Stimulated activated CD4-positive, alpha-beta T cell treated with anti-CD3 and anti-CD28 coated beads, Interleukin-2, amount 100 ng/mL, for 48 hours (primary cell): ENCODE results near the gene MYLIP.
"Not testable (repeated sequence)": the region's sequence is repeated elsewhere in the genome, so short reads cannot be mapped to it uniquely, and the experiment has no call there.

Experiments
- DNase-seq, 2 donors: peaks; one replicate each; pipeline ENCODE4 v3.0.0-alpha.2; 2020

MYLIP gene

GRCh38 chr6:16146028-16146427, 17.1 kb downstream of the MYLIP start:
- no peak for DNase-seq

- no peak for DNase-seq
These were observed 17.7 kb downstream of the MYLIP start for GRCh38 chr6:16146527-16146955.

DNA sequence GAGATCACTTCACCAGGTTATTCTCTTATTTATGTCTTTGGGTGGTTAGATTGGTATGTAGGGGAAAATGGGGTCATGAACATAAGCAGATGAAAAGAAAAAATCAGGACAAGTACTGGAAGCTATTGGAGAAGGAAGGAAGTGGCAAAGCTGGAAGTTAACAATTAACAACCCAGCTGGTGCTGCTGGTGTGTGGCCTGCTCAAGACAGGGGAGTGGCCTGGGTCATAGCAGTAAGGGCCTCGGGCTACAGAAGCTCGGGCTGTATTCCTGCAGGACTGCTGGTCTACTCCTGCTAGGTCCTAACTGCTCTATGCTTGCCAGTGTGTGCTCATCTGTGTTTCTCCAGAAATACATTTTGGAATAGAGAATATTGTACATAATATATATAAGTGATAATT, 19.6 kb downstream of the MYLIP start:
- no peak for DNase-seq

DNA sequence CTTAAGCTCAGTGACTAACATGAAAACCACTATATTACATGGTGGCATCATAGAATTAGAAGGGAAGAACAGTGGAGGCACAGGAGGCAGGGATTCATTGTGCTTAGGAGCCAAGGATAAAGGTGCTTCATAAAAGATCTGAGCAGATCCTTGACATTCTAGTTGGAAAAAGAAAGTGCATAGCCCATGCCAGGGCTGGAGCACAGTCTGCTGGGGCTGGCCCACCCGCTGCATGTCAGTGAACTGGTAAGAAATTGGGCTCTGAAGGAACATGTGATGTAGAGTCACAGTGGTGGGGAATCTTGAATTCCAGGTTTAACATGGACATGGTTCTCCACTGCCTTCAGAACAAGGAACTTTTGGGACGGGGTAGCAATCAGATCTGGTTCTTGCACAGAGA, 20.4 kb downstream of the MYLIP start:
- no peak for DNase-seq

GRCh38 chr6:16150098-16150497, 21.2 kb downstream of the MYLIP start:
- DNase-seq = no peak

- no peak for DNase-seq
These were observed 24.4 kb downstream of the MYLIP start for GRCh38 chr6:16153211-16153820.

- no peak for DNase-seq
These were observed 26.0 kb downstream of the MYLIP start for GRCh38 chr6:16154904-16155303.

- DNase-seq = no peak
These were observed 28.6 kb downstream of the MYLIP start for GRCh38 chr6:16157492-16157891.

DNA sequence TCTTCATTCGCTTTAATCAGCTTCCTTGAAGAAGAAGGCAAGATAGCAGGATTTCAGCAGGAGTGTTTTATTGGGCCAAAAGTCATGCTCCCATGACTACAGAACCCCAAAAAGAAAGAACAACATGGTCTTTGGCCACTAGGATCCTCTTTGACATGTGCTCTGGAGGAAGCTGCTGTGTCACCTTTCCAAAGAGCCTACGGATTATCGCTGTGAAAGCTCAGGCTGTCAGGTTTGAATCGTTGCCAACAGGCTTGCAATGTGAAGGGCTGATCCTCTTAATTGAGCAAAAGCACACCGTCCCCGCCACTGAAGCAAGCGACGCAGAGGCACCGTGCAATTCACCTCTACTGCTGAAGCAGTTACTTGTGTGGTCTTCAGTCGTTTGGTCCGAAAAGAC, 29.0 kb downstream of the MYLIP start:
- no peak for DNase-seq

DNA sequence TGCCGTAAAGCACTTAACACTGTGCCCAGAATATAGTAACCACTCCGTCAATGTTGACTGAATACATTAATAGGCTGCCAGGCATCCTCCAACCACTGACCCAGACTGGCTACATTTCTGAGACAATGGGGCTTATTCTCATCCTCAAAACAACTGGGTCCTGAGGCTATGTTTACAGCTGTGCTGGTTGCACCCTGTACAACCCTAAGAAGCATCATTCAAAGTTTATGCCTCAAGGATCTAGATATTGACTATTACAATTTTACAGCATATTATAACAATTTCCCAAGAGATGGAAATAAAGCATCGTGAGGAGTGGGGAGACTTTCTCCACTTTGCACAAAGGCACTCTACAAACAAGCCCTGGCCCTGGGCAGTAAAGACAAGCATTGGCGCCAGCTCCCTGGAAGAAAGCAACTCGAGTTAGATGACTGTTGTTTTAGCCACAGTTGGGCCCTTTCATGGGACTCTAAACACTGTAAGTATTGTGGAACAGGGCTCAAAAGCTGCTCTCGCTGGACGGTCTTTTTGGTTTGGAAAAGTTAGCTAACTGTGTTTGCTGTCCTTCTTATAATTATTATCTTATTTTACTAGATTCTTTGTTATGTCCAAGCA, 30.2 kb downstream of the MYLIP start:
- no peak for DNase-seq

- no peak for DNase-seq
These were observed 31.9 kb downstream of the MYLIP start for GRCh38 chr6:16160794-16161193.

- DNase-seq = no peak
These were observed 33.1 kb downstream of the MYLIP start for GRCh38 chr6:16162003-16162402.

DNA sequence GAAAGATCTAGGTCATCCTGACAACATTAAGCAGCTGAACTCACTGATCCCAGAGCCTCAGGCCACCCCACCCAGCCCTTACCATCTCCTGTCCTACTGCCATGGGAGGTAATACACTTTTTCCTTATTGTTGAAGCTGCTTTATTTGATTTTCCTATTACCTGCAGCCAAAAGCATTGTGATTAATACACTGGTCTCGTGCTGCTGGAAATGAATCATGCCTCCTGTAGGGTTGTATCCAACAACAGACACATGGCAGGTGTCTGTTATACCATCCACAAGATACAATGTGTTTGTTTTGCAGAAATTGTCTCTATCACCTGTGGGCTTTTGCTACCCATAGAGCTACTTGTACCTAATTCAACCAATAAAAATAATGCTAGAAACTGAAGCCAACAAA, 34.2 kb downstream of the MYLIP start:
- DNase-seq = no peak

DNA sequence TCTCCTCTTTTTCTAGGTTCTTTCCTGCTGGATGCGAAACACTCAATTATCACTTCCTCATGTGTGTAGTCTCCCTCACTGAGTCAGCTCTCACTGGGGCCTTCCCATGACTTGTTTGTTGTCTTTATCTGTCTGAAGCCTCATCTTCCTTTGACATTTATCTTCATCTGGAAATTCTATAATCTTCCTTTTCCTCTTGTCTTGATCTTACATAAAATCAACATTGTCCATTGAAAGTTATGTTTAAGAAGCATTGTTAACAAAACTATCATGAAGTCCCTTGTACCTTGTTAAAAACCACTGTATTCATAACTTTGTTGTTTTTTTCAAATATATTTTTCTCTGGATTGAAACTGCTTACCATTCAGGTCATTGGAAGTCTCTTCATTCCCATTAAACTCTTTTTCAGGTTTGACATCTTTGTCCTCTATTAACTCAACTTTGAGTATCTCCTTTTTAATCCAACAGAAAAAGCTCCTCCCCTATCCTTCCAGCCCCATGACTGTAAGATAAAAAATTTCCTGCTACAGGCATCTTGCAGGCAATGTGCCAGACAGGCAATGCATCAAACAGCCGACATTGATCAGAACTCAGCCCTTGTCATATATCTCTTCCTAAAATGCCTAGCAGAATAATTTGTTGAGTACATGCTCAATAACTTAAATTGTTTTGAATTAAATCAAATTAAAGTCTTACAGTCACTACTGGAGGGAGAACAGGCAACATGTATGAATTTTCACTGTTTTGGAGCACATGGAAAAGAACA, 34.8 kb downstream of the MYLIP start:
- DNase-seq = no peak

GRCh38 chr6:16165641-16166040, 36.8 kb downstream of the MYLIP start:
- no peak for DNase-seq

- DNase-seq = no peak
These were observed 38.2 kb downstream of the MYLIP start for GRCh38 chr6:16166871-16167608.

DNA sequence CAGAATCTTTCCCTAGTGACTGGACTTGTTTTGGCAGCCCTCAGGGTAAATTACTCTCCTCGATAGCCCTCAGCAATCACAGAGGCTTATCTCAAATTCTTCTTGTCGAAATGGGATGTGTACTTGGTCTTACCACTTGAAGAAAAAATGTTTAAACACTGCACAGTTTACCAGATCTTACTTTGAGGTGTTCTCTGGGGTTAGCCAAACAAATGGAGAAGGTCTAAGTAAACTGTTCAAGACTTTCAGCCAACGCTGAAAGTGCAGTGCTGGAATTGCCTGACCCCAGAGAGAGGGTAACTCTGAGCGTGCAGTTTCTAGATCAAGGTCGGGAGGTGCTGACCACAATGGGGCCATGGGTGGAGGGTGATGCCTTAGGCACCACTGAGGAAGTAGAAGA, 39.2 kb downstream of the MYLIP start:
- no peak for DNase-seq

DNA sequence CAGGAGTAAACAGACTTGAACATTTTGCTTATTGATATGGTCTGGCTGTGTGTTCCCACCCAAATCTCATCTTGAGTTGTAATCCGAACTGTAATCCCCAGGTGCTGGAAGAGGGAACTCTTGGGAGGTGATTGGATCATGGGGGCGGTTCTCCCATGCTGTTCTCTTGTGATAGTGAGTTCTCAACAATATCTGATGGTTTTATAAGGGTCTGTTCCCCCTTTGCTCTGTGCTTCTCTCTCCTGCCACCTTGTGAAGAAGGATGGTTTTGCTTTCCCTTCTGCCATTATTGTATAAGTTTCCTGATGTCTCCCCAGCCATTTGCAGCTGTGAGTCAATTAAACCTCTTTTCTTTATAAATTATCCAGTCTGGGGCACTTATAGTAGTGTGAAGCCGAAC, 40.0 kb downstream of the MYLIP start:
- DNase-seq = no peak

DNA sequence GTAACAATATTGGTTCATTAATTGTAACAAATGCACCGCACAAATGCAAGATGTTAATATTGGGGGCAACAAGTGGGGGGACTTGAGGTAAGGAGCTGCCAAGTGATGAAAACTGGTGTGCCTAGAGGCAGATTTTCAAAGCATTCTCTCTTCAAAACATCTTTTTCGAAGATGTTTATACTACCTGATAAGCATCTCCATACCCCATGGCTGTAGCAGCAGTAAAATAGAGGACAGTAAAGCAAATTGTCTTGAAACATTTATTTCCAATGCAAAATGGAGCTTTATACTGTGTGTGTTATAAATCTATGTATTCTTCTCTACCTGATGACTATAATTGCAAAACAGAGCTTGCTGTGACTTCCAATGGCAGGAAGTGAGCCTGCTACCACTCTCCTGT, 42.5 kb downstream of the MYLIP start:
- no peak for DNase-seq

DNA sequence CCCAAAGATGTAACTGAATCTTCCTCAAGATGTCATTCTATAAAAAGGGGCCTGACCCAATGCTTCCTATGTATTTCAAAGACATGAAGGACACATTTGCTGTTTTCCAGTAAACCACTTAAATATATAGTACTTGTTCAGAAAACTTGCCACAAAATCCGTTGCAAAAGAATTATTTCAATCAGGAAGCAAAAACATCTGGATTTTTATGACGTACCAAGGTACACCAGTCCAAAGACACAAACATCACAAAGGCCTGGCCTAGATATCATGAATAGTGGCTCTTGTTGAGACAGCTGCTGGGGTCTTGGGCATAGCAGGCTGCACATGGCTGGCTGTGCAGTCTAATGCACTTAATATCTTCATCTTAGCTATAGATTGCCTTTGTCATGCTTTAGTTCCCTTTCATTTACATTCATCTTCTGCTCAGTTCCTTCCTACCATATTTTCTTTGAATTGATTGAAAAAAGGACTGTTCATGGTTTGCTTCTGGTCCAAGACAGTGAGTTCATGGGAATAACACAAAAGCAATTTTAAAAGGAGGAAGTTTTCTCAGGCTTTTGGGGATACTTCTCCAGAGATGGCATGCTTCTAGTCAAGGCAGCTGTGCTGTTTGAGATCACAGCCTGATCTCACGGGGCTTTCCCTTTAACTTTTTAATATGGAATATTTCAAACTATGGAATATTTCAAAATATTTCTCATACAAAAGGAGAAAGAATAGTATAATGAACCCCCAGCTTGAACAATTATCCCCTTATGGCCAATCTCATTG, 44.5 kb downstream of the MYLIP start:
- no peak for DNase-seq

DNA sequence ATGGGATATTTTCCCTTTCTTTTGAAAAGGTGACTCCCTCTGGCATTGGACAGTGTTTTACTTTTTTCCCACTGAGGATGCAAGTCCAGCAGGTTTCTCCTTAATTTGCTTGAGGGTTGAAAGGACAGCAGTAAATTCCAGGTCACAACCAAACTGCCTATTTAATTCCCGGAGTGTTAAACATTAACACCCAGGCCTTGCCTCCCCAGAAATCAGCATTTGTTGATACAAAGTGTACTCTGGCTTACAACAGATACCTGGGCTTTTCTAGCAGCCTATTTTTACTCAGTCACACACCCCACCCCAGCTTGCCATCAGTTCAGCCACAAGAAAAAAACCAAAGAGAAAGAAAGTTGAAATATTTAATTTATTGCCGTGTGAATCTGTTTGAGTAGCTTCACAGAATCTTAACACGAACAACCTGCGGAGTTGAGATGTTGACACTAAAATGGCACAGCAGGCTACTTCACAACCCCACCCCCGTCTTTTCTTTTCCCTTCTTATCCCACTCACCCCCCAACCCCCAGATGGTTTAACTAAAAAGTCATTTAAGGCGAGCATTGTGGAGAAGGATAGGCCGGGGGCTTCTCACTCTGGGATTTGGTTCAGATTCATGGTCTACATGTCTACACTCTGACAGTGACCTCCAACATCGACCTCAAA, 45.7 kb downstream of the MYLIP start:
- no peak for DNase-seq

- not testable (repeated sequence) for DNase-seq
These were observed 47.7 kb downstream of the MYLIP start for GRCh38 chr6:16176600-16176999.
